ENCODE measurements around the gene RILPL1. TPM values are rescaled to one million over a fixed set of nuclear protein-coding genes. Genes with fewer than 3 reads are reported as not detected.
"Not testable (repeated sequence)": the region's sequence is repeated elsewhere in the genome, so short reads cannot be mapped to it uniquely, and the experiment has no call there.

RILPL1 gene
- total RNA-seq, 4 donors from 2014 or later: 8.5 to 21.9 (median 11.2) TPM

DNA sequence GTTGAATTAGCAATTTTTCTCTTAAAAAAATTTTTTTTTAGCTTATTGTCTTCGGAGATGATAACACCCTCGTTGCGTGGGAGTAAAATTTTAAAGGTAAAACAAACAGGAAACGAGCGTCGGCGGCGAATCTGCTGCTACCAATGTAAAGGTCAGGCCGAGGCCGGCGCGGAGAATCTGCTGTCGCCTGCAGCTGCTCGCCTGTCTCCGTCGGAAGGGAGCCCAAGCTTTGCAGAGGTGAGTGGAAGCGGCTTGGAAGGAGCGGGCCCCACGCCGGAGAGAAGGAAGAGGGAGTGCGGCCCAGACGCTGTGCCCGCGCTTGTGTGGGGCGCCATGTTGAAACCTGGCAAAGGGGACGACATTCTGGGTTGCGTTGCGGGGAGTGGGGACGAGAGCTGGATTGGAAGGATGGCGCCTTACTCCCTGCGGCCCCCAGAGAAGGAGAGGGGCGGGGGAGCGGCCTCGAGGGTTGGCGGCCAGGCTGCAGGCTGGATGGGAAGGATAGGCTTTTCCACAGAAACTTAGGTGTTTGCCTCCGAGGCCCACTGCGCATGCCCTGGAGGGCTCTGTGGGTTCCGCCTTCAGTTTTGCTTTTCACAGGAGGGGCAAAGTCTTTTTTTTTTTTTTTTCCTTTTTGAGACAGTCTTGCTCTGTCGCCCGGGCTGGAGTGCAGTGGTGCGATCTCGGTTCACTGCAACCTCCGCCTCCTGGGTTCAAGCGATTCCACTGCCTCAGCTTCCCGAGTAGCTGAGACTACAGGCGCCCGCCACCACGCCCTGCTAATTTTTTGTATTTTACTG lies 75.3 kb downstream of the RILPL1 start, which contains the start of gene SNRNP35:
Gene SNRNP35, plus strand, starts transcription at position 160 of the 800 bp plus-strand sequence. CDS start 7,402 bp downstream, outside the sequence.
- TF ChIP-seq, protein P1, sequence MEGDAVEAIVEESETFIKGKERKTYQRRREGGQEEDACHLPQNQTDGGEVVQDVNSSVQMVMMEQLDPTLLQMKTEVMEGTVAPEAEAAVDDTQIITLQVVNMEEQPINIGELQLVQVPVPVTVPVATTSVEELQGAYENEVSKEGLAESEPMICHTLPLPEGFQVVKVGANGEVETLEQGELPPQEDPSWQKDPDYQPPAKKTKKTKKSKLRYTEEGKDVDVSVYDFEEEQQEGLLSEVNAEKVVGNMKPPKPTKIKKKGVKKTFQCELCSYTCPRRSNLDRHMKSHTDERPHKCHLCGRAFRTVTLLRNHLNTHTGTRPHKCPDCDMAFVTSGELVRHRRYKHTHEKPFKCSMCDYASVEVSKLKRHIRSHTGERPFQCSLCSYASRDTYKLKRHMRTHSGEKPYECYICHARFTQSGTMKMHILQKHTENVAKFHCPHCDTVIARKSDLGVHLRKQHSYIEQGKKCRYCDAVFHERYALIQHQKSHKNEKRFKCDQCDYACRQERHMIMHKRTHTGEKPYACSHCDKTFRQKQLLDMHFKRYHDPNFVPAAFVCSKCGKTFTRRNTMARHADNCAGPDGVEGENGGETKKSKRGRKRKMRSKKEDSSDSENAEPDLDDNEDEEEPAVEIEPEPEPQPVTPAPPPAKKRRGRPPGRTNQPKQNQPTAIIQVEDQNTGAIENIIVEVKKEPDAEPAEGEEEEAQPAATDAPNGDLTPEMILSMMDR (IDR thresholded peaks at IDR 0.05): no peak
- DNase-seq (ENCODE audit: low spot score) (peak; percentile 28), ATAC-seq (ENCODE audit: low FRiP score) (peak; percentile 56)

DNA sequence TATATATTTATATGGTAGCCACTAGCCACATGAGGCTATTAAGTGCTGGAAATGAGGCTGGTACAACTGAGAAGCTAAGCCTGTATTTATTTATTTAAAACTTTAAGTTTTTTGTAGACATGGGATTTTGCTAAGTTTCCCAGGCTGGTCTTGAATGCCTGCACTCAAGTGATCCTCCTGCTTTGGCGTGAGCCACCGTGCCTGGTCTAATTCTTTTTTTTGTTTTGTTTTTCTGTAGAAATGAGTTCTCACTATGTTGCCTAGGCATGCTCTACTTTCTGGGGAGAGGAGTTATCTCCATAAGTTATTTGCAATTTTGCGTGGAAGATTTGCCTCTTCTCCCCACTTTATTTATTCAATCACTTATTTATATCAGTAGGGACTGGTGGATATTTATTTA lies 80.4 kb downstream of the RILPL1 start:
- TF ChIP-seq, protein P1 (IDR thresholded peaks at IDR 0.05): no peak
- DNase-seq (ENCODE audit: low spot score) (no peak), ATAC-seq (ENCODE audit: low FRiP score) (no peak)

DNA sequence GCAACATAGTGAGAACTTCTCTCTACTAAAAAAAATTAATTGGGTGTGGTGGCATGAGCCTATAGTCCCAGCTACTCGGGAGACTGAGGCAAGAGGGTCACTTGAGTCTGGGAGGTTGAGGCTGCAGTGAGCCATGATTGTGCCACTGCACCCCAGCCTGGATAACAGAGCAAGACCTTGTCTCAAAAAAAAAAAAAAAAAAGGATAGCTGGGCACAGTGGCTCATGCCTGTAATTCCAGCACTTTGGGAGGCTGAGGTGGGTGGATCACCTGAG lies 81.3 kb downstream of the RILPL1 start:
- DNase-seq (ENCODE audit: low spot score); ATAC-seq (ENCODE audit: low FRiP score): not testable (repeated sequence)

DNA sequence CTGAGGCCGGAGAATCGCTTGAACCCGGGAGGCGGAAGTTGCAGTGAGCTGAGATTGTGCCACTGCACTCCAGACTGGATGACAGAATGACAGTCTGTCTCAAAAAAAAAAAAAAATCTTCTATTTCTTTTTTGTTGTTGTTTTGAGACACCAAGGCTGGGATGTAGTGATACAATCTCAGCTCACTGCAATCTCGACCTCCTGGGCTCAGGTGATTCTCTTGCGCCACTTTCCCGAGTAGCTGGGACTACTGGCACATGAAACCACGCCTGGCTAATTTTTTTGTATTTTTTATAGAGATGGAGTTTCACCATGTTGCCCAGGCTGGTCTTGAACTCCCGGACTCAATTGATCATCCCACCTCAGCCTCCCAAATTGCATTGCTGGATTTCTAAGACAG lies 82.9 kb downstream of the RILPL1 start:
- ATAC-seq (ENCODE audit: low FRiP score) (no peak), DNase-seq (ENCODE audit: low spot score) (no peak)
- TF ChIP-seq, protein P1 (IDR thresholded peaks at IDR 0.05): no peak

DNA sequence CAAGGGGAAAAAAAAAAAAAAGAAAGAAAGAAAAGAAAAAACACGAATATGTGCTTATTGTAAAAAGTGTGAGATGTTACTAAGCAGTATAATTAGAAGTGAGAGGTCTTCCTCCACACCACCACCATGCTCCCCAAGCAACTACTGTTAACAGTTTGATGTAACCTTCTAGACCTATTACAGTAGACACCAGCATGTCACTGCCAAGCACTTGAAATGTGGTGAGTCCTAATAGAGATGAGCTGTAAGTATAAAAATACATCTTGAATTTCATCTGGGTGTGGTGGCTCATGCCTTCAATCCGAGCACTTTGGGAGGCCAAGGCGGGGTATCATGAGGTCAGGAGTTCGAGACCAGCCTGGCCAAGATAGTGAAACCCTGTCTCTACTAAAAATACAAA lies 83.7 kb downstream of the RILPL1 start:
- TF ChIP-seq, protein P1 (IDR thresholded peaks at IDR 0.05): no peak
- ATAC-seq (ENCODE audit: low FRiP score): no peak

DNA sequence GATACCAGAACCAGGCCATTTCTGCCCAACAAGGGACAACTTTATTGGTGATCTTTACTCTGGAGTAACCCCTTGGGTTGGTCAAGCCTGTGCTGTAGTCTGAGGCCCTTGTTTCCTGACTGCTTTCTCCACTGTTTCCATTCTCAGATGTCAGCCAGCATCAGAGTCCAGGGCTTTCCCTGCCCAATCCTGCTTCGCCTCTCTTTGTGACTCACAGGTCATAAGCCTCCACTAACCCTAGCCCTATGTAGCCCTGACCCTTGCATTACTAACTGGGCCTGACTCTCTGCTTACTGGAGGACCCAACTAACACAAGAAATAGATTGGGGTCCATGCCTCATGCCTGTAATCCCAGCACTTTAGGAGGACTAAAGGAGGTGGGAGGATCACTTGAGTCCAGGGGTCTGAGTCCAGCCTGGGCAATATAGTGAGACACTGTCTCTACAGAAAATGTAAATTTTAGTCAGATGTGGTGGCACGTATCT lies 84.2 kb downstream of the RILPL1 start:
- TF ChIP-seq, protein P1 (IDR thresholded peaks at IDR 0.05): no peak
- DNase-seq (ENCODE audit: low spot score): no peak
- no peak for ATAC-seq (ENCODE audit: low FRiP score)

More for the DNA sequence above, 83.7 kb downstream of the RILPL1 start:
- DNase-seq (ENCODE audit: low spot score): no peak

DNA sequence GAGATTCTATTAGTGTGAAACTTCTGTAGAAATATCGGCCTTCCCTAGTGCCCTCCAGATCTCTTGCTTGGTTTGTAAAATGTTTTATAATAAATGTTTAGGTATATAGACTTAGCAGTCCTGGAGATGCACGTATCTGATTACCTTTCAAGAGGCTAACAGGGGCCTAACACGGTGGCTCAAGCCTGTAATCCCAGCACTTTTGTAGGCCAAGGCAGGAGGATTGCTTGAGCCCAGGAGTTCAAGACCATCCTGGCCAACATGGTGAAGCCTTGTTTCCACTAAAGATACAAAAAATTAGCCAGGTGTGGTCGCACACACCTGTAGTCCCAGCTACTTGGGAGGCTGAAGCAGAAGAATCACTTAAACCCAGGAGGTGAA lies 87.2 kb downstream of the RILPL1 start:
- ATAC-seq (ENCODE audit: low FRiP score) (no peak), DNase-seq (ENCODE audit: low spot score) (no peak)
- TF ChIP-seq, protein P1 (IDR thresholded peaks at IDR 0.05): no peak

All from omental fat pad (tissue), 4 donors.